Sigmoid colon (tissue), 7 donors: ENCODE data around the gene TDRD9. TPM values are rescaled to one million over a fixed set of nuclear protein-coding genes. Genes with fewer than 3 reads are reported as not detected.

ENCODE experiments used
- DNase-seq: peaks from one replicate; pipeline ENCODE4 v3.0.0-alpha.2; 2019
- H3K27ac ChIP-seq, 4 donors: fragments of 200-600 bp; sonication (generic); one replicate each; pipeline ENCODE4 v1.5.1; 2016 to 2019; ENCODE audit warnings: mild to moderate bottlenecking in 1 of 4
- H3K27me3 ChIP-seq, 3 donors: fragments of 200-600 bp; sonication (generic); one replicate each; pipeline ENCODE4 v1.5.1; 2019; ENCODE audit warnings: mild to moderate bottlenecking in 1 of 3
- H3K36me3 ChIP-seq, 4 donors: fragments of 200-600 bp; sonication (generic); one replicate each; pipeline ENCODE4 v1.5.1; 2016 to 2019
- H3K4me1 ChIP-seq, 4 donors: fragments of 200-600 bp; sonication (generic); one replicate each; pipeline ENCODE4 v1.5.1; 2017 to 2019
- H3K4me3 ChIP-seq, 4 donors: fragments of 200-600 bp; sonication (generic); one replicate each; pipeline ENCODE4 v1.5.1; 2017 to 2019; ENCODE audit warnings: mild to moderate bottlenecking in 2 of 4, moderate library complexity in 1 of 4
- H3K9me3 ChIP-seq, 4 donors: fragments of 200-600 bp in 3 of 4; sonication (generic) in 3 of 4; one replicate each; pipeline versions ENCODE4 v1.5.1 to v1.6.1; 2013 to 2019
- CTCF ChIP-seq, 4 experiments: fragments of 450-650 bp in 3 of 4; fragments of 200-600 bp in 1 of 4; IDR thresholded peaks; one replicate each; pipeline ENCODE4 v1.5.1; 2016 to 2019; ENCODE audit warnings: antibody characterized with exemption in 4 of 4, mild to moderate bottlenecking in 3 of 4, moderate library complexity in 2 of 4
- EP300 ChIP-seq, 4 donors: sonication (generic); formaldehyde crosslinking; IDR thresholded peaks; one replicate each; pipeline ENCODE4 v1.6.1; 2017; ENCODE audit warnings: antibody characterized with exemption in 4 of 4
- POLR2A ChIP-seq, 2 donors: fragments of 450-650 bp; IDR thresholded peaks; one replicate each; pipeline ENCODE4 v1.6.1; 2016; ENCODE audit warnings: antibody characterized with exemption in 2 of 2, mild to moderate bottlenecking in 2 of 2, moderate library complexity in 2 of 2
- POLR2AphosphoS5 ChIP-seq, 4 donors: sonication (generic); formaldehyde crosslinking; IDR thresholded peaks; one replicate each; pipeline ENCODE4 v1.6.1; 2017; ENCODE audit warnings: antibody characterized with exemption in 4 of 4
- WGBS, 2 donors: extraction: QIAGEN DNeasy Blood & Tissue Kit; methylation state at CpG; one replicate each; pipeline ENCODE4 v1.1.7; 2013; 5-methylcytosine and 5-hydroxymethylcytosine counted together
- intact Hi-C: fragments of 100-400 bp; cut with DNase I; formaldehyde crosslinking; loops from one replicate; pipeline ENCODE4 v1.15.1; 2023
- polyA plus RNA-seq, 3 donors: library from polyadenylated mRNA; stranded (reverse); fragments of 200-250 nt; gene quantifications; one replicate each; pipeline ENCODE4 v1.2.3, GENCODE V29; 2013
- total RNA-seq, 4 donors: library from RNA; depleted of rRNA; stranded (reverse); fragments of >200 nt; gene quantifications; one replicate each; pipeline ENCODE4 v1.1.0, GENCODE V29; 2016
- donor health status: healthy with polysubstance abuse.
- donor health status: Bipolar disorder and iron deficiency.
- donor health status: healthy.

TDRD9 gene
- total RNA-seq (1 to 10 TPM in 2 of 4 donors, under 1 TPM in 2; 0.68 to 4.6 (median 2.0) TPM), polyA plus RNA-seq (1 to 10 TPM in 2 of 3 donors, under 1 TPM in 1; 0.58 to 1.2 (median 1.2) TPM)

GRCh38 chr14:103928011-103928890 lies at the start of gene TDRD9:
TSS of gene TDRD9 (plus strand) at chr14:103928456. CDS start at chr14:103928510, 54 bp downstream.
- no peaks in the 10 kb centered on the region for H3K4me1 ChIP-seq
- no peak for TF ChIP-seq POLR2A (IDR thresholded peaks at IDR 0.05)
- TF ChIP-seq EP300 (IDR thresholded peaks at IDR 0.05) = no peak
- TF ChIP-seq POLR2AphosphoS5 (IDR thresholded peaks at IDR 0.05) = no peak
- TF ChIP-seq CTCF (IDR thresholded peaks at IDR 0.05) = no peak
- no peaks in the 10 kb centered on the region for H3K9me3 ChIP-seq
- H3K4me3 ChIP-seq = peak within 1 kb of the TSS in 1 of 4 donors; percentile 13
- WGBS, 2 donors = 79 to 82% methylated on average over 97 of the region's 97 CpGs
- no peak for DNase-seq
- peaks cover 0 to 6% (median 4%) of the 10 kb centered on the region in 3 donors for H3K27me3 ChIP-seq
- intact Hi-C loops = no loop called here
- H3K27ac ChIP-seq = no peak within 1 kb of the TSS
- no peaks in the 10 kb centered on the region for H3K36me3 ChIP-seq

- no peak for TF ChIP-seq POLR2AphosphoS5 (IDR thresholded peaks at IDR 0.05)
- TF ChIP-seq CTCF (IDR thresholded peaks at IDR 0.05) = no peak
- no peak for TF ChIP-seq POLR2A (IDR thresholded peaks at IDR 0.05)
- no peak for TF ChIP-seq EP300 (IDR thresholded peaks at IDR 0.05)
- intact Hi-C loops = no loop called here
- 34 to 78% methylated on average over 16 of the region's 16 CpGs for WGBS, 2 donors
- H3K4me1 ChIP-seq = peaks cover 0 to 39% (median 37%) of the 10 kb centered on the region in 4 donors
- H3K9me3 ChIP-seq = no peaks in the 10 kb centered on the region
- no peaks in the 10 kb centered on the region for H3K27me3 ChIP-seq
- DNase-seq = no peak
- H3K36me3 ChIP-seq = no peaks in the 10 kb centered on the region
- peak overlapping the region in 1 of 4 donors; percentile 43 for H3K27ac ChIP-seq
- H3K4me3 ChIP-seq = no peak overlapping the region
Measured at GRCh38 chr14:103879118-103879569, 49.1 kb upstream of the TDRD9 start.

GRCh38 chr14:103879570-103880347 lies 48.5 kb upstream of the TDRD9 start:
- DNase-seq = no peak
- TF ChIP-seq CTCF (IDR thresholded peaks at IDR 0.05) (no peak), POLR2A (IDR thresholded peaks at IDR 0.05) (peak in 1 of 2 donors; percentile 18), POLR2AphosphoS5 (IDR thresholded peaks at IDR 0.05) (no peak), EP300 (IDR thresholded peaks at IDR 0.05) (no peak)
- H3K4me1 ChIP-seq = peaks cover 0 to 39% (median 37%) of the 10 kb centered on the region in 4 donors

GRCh38 chr14:103880348-103881267 lies 47.6 kb upstream of the TDRD9 start:
- Histone ChIP-seq H3K27me3 (no peaks in the 10 kb centered on the region), H3K27ac (peak overlapping the region; percentile 39 to 73 (median 56)), H3K4me3 (peak overlapping the region in 3 of 4 donors; percentile 2 to 14 (median 7)), H3K9me3 (no peaks in the 10 kb centered on the region), H3K36me3 (no peaks in the 10 kb centered on the region), H3K4me1 (peaks cover 0 to 39% (median 37%) of the 10 kb centered on the region in 4 donors)
- intact Hi-C loops = no loop called here
- TF ChIP-seq POLR2AphosphoS5 (IDR thresholded peaks at IDR 0.05) (peak in 2 of 4 donors; percentile 29 to 44), CTCF (IDR thresholded peaks at IDR 0.05) (no peak), POLR2A (IDR thresholded peaks at IDR 0.05) (no peak), EP300 (IDR thresholded peaks at IDR 0.05) (no peak)
- 22 to 23% methylated on average over 23 of the region's 23 CpGs for WGBS, 2 donors
- DNase-seq = peak; percentile 92

More at GRCh38 chr14:103879570-103880347, 48.5 kb upstream of the TDRD9 start:
- 6 to 23% methylated on average over 34 of the region's 34 CpGs for WGBS, 2 donors
- H3K27me3 ChIP-seq = no peaks in the 10 kb centered on the region
- peak overlapping the region in 3 of 4 donors; percentile 2 to 14 (median 7) for H3K4me3 ChIP-seq
- H3K9me3 ChIP-seq = no peaks in the 10 kb centered on the region
- intact Hi-C loops = no loop called here
- peak overlapping the region; percentile 39 to 73 (median 56) for H3K27ac ChIP-seq
- H3K36me3 ChIP-seq = no peaks in the 10 kb centered on the region
